Activated gamma-delta T cell treated with Interleukin-2 at 50 U/mL for 16 hours (primary cell): ENCODE results near the gene PDE9A.
"Not testable (repeated sequence)": the region's sequence is repeated elsewhere in the genome, so short reads cannot be mapped to it uniquely, and the experiment has no call there.

ENCODE experiments used
- DNase-seq: peaks from one replicate; pipeline ENCODE4 v3.0.0-alpha.2; 2020

PDE9A gene

DNA sequence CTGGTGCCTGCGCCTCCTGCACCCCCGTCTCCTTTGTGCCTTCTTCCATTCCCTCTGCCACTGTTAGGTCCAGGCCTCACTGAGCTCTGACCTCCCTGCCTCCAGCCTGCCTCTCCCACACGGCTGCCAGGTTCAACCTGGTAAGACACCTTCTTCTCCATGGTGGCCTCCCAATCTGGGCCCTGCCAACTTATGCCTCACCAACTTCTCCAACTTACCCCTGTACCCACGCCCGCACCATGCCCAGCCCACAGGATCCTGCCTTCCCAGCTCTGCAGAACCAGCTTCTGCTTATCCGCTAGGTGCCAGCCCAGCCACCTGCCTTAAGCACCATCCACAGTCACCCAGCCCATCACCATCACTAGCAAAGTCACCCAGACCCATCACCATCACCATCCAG is 37.2 kb downstream of the PDE9A start:
- DNase-seq: no peak

DNA sequence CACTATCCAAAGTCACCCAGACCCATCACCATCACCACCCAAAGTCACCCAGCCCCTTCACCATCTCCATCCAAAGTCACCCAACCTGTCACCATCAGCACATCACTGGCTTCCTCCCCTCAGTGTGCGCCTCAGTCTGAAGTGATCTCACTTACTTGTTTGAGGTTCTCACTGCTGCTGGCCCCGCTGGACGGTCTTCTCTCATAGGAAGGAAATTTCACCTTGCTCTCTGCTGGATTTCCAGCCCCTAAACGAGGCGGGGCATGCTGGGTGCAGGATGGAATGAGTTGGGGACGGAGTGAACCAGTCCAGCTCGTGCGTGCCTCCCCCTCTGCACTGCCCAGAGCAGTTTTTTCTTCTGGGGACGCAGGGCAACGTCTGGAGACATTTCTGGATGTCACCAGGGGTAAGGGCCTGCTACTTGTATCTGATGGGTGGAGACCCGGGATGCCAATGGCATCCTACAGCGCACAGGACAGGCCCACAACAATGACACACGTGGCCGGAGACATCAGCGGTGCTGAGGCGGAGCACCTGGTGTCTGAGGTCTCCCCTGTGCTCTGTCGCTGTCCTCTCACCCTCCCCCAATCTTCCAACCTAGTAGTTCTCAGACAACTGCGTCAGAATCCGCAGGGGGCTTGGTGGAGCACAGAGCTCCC is 38.6 kb downstream of the PDE9A start:
- DNase-seq: no peak

DNA sequence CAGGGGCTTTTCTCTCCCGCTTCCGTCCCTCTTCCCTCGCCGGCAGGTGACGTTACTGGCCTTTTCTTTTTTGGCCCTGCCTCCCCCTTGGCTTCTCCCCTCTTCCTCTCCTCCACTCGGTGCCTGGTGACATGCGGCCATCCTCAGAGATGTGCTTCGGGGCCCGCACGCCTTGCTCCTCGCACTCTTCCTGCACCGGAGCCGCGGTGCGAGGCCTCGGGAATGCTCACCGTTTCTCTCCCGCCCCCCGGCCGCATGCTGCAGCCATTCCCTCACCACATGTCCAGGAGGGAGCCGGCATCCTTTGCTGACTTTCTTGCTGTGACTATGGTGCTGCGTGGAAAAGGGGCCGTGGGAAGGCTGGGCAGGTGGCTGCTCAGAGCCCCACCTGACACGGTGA is 39.3 kb downstream of the PDE9A start:
- no peak for DNase-seq

DNA sequence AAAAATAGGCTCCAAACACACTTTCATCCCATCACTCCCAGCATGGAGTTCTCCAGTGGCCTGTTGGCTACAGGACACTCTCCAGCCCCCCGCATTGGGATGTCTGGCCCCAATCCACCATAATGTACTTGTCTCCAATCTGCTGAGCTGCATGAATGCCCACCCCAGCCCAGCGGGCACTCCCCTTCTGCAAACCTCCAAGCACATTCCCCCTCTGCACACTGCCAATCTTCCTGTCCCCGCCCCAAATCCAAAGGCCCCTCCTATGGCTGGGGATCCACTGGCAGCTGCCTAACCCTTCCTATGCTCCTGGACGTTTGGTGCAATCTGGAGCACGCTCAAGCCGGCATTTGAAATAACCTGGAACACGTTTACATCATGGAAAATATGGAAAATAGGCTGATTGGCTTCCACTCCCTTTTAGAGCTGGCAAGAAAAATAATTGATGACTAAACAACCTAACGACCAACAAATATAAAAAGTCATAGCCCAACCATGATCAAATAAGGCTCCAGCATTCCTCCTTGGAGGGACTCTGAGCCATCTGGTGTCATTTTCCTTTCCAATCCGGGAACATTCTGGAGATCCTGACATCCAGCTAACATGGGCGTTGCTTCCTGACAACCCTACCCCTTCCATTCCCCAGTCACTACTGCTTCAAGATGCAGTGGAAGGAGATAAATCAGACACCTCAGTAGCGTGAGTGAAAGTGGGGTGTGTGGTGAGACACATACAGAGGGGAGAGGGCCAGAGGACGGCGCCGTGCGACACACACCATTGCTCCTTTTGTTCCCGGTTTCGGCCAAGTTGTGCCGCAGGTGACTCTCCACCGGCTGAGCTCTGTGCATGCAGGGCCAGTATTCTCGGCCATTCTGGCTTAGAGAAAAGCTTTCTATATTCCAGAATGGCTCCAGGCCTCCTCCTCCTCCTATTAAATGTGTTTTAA is 41.6 kb downstream of the PDE9A start:
- DNase-seq: no peak

DNA sequence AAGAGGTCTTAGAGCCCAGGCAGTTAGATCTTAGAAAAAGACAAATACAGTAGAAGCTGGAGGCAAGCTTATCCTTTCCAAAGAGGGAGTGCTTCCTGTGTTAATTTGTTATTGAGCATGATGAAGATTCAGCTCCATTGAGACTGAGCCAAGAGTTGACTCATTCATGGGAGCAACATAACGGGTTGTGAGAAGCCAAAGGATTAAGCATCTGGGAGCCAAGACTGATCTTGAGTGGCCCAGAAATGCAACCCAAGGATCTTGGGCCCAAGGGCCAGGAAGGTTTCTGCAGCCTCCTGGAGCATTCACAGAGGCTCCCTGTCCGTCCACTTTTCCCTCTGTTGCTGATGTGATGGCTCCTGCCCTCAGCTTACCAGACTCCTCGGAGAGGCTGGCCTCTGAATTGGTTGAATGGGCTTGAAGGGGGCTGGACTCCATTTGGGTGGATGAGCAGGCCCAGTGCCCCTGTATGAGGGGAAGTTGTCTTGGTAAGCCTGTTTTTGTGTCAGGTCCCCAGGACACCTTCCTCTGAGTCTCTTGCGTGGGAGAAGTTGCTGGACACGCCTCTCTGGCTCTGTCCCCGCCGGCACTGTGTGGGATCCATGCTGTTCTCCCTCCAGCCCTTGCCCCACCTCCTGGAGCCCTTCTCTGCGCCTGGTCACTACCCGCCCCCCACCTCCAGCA is 42.4 kb downstream of the PDE9A start:
- no peak for DNase-seq

DNA sequence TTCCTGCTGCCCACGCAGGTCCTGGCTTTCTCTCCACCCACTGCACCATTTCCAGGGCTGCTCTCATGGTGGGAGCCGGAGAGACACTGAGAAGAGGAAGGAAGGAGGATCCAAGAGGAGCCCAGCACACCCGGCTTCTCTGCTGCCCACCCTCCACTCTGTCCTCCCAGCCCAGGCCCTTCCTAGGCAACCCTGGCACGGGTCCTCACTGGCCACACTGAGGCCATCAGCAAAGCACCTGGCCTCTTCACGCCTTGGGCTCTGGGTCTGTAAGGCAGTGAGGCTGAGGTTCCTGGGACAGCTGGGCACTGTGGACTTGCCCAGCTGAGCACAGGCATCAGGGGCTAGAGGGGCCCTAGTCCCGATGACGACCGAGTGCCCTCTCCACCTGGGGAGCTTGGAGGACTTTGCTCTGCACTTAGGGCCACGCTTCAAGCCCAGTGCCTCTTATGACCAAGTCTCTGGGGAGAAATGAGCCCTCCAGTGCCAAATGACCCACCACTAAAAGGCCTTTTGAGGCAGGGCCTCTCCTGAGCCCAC is 43.1 kb downstream of the PDE9A start:
- DNase-seq: no peak

DNA sequence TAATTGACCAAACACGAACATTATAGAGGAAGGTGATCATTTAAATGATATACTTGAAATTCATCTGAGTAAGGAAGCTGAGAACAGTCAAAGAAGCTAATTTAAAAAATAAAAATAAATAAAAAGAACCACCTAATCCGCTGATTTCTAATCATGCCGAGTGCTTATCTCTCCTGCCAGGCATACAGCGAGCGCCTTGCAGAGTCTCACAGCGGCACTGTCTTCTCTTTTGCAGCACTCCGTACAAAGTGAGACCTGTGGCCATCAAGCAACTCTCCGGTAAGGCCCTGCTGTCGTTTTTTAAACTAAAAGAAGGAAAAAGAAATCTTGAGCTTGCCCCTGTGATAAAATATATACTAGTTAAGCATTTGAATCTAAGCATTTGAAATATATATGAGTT is 45.3 kb downstream of the PDE9A start:
- DNase-seq: no peak

DNA sequence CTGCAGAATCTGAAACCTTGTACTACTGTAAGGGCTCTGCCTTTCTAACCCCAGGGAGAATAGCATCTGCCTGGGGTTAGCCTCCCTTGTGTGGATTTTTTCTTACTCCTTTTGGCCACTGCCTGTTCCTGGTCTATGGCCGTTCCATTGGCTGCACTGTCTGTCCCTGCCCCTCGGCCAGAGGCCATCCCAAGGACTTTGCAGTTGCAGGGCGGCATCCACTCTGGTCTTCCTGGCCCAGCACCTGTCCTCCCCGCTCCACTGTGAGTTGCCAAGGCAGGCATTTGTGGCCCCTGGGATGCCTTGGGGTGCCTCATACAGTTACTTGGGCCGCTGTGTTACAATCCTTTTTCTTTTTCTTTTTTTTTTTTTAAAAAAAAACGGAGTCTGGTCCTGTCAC is 45.8 kb downstream of the PDE9A start:
- no peak for DNase-seq

DNA sequence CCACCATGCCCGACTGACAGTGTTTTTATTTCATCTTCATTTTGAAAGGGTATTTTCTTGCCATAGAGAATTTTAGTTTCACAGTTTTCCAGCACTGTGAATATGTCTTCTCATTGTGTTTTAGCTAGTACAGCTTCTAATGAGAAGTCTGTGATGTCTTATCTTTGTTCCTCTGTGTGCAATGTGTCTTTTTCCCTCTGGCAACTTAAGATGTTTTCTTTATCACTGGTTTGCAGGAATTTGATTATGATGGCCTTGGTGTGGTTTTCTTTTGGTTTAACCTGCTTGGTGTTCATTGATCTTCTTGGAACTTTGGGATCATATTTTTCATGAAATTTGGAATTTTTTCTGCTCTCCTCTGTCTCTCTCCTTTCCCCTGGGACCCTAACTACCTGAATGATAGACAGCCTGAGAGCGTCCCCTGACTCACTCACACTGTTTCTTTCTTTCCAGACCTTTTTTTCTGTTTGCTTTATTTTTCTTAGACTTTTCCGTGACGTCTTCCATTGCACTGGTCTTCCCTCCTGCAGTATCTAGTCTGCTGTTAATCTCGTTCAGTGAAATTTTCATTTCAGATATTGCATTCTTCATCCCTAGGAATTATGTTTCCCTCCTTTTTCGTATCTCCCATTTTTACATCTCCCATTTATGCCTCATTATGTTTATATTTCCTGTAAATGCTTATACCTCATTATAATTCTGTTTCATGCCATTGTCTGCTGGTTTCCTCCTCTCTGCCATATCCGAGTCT is 48.5 kb downstream of the PDE9A start:
- DNase-seq: no peak

DNA sequence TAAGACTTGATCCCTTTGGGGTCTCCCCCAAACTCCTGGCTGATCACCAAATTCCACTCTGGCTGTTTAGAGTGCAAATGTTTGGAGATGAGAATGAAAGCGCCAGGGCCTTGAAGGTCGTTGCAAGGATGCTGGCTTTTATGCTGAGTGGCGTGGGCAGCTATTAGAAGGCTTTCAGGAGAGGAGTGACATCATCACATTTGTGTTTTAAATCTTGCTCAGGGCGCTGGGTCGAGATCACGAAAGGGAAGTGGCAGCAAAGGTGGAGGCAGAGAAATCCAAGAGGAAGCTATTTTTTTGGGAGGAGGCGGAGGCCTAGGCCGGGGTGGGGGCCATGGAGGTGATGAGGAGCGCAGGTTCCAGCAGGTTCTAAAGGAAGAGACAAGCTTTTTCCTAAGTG is 49.3 kb downstream of the PDE9A start:
- no peak for DNase-seq

DNA sequence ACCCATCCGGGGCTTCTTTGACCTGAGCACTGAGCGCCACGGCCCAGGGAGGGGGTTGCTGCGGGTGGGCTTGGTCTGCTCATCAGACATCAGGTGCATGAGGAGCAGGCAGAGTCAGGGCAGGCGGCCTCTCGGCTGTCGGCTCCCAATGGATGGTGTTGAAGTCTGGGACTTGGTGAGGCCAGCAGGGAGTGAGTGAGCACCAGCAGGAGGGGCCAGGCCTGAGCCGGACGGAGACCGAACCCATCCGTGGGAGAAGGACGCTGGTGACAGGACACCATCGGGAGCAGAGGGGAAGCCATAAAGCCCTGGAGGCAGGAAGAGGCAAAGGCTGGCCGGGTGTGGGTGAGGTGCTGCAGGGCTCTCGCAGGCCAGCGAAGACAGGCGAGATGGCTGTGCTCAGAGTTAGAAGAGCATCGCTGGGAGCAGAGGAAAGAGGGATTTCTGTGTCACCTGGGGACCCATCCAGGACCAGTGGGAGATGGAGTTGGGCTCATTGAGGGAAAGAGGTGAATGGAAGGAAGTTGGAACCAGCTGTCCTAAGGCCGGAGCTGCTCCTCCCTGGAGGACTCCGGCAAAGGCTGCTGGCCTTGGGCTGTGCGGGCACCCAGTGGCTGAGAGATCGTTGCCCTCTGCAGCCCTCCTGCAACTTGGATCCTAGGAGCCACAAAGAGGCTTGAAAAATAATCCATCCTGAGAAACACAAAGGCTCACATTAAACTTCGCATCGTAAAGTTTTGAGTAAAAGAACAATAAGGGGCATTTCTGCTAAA is 49.9 kb downstream of the PDE9A start:
- no peak for DNase-seq

DNA sequence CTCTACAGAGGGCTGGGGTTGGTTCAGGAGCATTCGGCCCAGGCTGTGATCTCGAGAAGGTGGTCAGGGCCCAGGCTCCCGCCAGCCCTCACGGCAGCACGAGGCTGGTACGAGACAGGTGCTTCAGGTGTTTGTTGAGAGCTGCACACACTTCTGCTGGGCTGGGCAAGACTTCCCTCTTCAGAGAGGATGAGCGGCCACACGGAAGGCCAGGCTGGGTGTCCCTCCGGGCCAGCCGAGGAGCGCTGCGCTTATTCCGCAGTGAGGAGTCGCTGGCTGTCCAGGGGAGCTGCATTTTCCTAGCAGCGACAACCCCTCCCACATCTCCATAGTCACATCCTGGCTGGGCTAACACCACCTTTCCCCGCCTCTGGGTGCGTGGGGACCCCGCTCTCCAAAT is 50.5 kb downstream of the PDE9A start:
- no peak for DNase-seq

DNA sequence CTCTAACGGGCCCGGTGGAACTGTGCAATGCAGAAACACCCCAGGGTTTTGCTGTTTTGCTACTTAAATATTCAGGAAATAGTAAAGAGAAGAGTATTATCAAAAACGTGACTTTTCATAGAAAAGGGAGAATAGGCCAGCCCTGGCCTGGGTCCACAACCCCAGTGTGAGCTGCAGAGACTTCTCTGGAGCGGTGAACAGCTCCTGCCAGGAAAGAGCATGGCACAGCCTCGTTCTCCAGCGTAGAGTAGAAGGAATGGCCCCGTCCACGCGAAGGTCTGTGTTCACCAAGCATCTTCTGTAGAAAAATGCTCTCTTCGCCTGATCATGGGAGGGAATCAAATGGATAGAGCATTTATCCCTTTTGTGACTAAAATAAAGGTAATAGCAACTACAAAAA is 51.4 kb downstream of the PDE9A start:
- DNase-seq: no peak

DNA sequence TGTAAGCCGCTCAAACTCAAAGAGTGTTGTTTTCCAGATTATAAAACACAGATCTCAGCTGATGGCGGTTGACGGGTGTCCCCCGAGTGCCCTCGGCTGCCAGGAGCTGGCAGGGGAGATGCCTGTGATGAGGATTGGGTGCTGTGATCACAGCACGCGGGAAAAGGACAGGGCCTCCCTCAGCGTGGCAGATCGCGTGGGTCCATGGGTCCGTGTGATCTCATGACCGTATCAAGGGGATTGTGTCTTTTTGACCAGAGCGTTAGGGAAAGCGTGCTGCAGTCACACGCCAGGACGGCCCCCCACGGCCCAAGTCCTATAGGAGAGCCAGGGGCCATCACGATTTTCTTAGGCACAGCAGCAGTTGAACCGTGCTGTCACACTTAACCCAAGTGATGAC is 51.9 kb downstream of the PDE9A start:
- DNase-seq: no peak

DNA sequence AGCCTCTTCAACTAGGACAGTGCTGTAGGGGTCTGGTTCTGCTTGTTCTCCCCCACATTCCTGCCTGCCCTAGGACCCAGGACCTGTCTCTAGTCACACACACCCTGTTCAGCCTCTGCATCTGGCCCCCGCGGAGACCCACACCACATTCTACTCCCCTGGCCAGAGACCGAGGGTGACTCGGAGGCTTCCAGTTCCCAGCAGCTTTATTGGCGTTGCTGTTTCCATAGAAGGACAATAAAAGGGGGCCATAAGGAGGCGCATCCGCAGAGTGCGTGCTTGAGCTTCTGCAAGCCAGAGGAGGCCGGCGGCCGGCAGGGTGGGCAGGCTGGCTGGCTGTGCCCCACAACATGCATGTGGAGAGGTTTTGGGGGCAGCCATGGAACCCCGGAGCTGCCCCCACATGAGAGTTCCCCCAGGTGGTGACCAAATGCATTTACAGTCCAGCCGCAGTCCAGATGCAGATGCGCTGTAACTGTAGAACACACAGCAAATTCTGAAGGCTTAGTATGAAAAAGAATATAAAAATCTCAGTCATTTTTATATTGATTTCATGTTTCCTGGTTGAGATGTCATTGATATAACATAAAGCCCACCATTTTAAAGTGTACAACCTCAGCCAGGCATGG is 52.4 kb downstream of the PDE9A start:
- no peak for DNase-seq

DNA sequence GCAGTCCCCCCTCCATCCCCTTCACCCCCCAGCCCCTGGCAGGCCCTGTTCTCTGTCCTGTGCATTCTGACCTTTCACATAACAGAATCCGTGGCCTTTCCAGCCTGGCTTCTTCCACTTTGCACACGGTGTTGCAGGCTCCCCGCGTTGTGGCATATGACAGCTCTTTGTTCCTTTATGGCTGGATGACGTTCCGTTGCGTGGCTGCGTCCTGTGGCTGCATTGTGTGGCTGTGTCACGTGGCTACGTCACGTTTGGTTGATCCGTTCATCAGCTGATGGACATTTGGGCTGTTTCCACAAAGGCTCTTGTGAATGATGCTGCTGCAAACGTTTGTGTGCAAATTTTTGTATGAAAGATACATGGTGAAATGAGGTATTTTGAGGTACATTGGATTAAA is 53.3 kb downstream of the PDE9A start:
- no peak for DNase-seq

DNA sequence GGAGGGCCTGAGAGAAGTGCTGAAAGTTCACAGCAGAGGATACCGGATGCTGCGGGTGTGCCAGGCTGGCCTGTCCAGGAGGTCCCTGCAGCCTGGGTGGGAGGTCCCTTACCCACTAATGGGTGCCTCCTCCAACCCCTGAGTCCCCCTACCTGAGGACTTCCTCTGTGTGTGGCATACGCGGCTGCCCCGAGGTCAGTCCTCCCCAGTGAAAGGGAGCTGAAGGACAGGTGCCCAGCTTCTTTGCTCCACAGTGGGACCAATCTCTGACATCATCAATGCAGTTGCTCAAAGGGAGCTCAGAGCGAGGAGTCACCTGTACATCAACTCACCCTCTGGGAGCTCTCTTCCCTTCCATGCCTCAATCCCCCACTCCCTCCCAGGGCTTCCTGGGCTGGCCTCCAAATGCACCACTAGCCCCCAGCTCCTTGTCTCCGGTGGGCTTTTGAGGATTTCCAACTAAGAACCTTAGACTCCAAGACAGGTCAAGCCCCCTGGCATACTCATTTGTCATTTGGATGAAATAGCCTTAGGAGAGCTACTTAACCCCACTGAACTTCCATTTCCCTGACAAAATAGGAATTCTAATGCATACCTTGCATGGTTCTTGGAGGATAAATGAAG is 53.9 kb downstream of the PDE9A start:
- no peak for DNase-seq

DNA sequence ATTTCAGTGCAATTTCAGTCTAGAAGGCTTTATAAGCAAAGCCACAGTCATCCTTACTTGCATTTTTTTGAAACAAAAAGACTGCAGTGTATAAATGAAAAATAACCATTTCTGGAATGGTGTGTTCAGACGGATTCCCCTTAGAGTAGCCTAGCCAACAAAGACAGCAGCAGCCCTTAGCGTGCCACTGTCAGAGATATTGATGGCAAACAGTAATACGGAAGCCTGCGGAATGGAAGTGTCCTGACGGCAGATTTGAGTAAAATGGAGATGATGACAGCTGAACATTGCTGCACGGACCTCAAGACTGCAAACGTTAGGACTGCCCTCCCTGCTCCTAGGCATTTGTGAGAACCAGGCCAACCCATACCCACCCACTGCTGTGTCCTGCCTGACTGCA is 54.7 kb downstream of the PDE9A start:
- DNase-seq: no peak

DNA sequence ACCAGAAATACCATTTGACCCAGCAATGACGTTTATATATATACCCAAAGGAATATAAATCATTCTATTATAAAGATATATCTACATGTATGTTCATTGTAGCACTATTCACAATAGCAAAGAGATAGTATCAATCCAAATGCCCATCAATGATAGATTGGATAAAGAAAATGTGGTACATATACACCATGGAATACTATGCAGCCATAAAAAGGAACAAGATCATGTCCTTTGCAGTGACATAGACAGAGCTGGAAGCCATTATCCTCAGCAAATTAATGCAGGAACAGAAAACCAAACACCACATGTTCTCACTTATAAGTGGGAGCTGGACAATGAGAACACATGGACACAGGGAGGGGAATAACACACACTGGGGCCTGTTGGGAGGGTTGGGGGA is 55.5 kb downstream of the PDE9A start:
- DNase-seq: not testable (repeated sequence)

DNA sequence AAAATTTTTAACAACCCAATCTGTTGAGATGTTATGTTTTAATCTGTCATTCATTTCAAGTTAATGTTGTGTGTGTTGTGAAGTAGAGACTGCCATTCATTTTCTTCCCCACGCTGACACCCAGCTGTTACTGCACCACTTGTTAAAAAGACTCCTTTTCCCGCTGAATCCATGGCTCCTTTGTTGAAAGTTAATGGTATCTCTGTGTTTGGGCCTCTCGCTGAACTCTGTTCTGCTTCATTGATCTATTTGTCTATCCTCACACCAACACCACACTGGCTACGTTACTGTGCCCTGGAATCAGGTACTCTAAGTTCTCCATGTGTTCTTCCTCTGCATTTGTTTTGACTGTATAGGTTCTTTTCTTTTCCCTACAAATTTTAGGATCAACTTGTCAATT is 58.2 kb downstream of the PDE9A start:
- no peak for DNase-seq

DNA sequence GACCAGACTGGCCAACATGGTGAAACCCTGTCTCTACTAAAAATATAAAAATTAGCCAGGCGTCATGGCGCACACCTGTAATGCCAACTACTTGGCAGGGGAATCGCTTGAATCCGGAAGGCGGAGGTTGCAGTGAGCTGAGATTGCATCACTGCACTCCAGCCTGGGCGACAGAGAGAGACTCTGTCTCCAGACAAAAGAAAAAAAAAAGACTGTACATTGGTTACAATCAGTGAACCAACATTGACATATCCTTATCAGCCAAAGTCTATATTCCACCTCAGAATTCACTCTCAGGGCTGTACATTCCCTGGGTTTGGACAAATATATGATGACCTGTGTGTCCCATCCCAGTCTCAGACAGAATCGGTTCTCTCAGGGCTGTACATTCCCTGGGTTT is 62.0 kb downstream of the PDE9A start:
- DNase-seq: not testable (repeated sequence)
